Mucosa of descending colon (tissue), 3 donors: Measurements from ENCODE around the gene FAM174A. TPM values are rescaled to one million over a fixed set of nuclear protein-coding genes. Genes with fewer than 3 reads are reported as not detected.

Experiments
- ATAC-seq: fragments of 200-7000 bp; cut with Tn5 transposase; one replicate; pipeline ENCODE4 v1.9.1; 2020; ENCODE audit warnings: mild to moderate bottlenecking, moderate library complexity
- DNase-seq, 3 donors: peaks; one replicate each; pipeline ENCODE4 v3.0.0-alpha.2; 2020
- H3K36me3 ChIP-seq: fragments of 200-600 bp; one replicate; pipeline ENCODE4 v1.8.0; 2021; ENCODE audit warnings: low read depth, mild to moderate bottlenecking
- H3K4me1 ChIP-seq: fragments of 200-600 bp; one replicate; pipeline ENCODE4 v1.8.0; 2021; ENCODE audit warnings: low read depth, mild to moderate bottlenecking
- H3K4me3 ChIP-seq: fragments of 200-600 bp; one replicate; pipeline ENCODE4 v1.8.0; 2021; ENCODE audit warnings: mild to moderate bottlenecking
- H3K9me3 ChIP-seq: fragments of 200-600 bp; one replicate; pipeline ENCODE4 v1.8.0; 2021; ENCODE audit warnings: mild to moderate bottlenecking
- intact Hi-C, 2 donors: fragments of 100-400 bp; cut with DNase I in 1 of 2; cut with micrococcal nuclease in 1 of 2; formaldehyde crosslinking; loops; one replicate each; pipeline versions ENCODE4 v1.11.0 to v1.11.1; 2022; cut with DNase I, micrococcal nuclease
- total RNA-seq, 3 donors: library from RNA; stranded (reverse); fragmentation: NEBNext Ultra II Directional in 2 of 3; extraction: Animal tissue kit (Norgen Biotek cat#: 25700) in 2 of 3; gene quantifications; one replicate each; pipeline versions ENCODE4 v1.2.1 to v1.2.4, GENCODE V29; 2021 to 2023
- TF ChIP-seq, protein P1 (sequence below): fragments of 200-600 bp; IDR thresholded peaks from one replicate; pipeline ENCODE4 v1.8.0; 2022; ENCODE audit warnings: antibody characterized with exemption, mild to moderate bottlenecking
- donor health status: DM: no; HTN: no; CAD: no; lungs with moderate emphysema.
- donor health status: DM: no; HTN: no; CAD: no.
- donor health status: DM: no; HTN: yes; CAD: no.

The FAM174A gene
- total RNA-seq, 3 donors from 2014 or later = 14.0 to 15.7 (median 14.5) TPM

DNA sequence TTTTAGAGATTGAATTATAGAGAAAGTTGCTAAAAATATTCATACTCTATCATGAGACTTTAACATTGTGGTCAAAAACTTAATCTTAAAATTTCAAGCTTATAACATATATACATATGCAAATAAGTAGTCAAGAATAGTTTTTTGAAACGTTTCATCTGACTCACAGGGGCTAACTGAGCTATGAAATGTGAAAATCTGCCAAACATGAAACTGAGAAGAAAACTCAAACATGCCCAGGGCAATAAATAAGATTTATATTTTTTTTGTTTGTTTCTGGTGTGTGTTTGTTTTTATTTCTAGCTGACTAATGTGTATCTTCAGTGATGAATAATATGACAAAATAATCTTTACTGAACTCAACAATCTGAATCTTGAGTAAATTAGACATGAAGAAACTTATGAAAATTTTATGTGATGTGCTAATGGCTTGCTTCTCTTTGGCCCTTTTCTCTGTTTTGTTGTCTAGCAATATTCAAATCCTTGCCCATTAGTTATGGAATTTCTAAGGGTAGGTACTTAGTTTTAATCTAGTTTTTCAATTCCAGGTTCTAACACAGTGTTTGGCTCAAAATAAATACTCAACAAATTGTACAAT, 99.9 kb downstream of the FAM174A start:
- ATAC-seq = no peak
- TF ChIP-seq, protein P1, sequence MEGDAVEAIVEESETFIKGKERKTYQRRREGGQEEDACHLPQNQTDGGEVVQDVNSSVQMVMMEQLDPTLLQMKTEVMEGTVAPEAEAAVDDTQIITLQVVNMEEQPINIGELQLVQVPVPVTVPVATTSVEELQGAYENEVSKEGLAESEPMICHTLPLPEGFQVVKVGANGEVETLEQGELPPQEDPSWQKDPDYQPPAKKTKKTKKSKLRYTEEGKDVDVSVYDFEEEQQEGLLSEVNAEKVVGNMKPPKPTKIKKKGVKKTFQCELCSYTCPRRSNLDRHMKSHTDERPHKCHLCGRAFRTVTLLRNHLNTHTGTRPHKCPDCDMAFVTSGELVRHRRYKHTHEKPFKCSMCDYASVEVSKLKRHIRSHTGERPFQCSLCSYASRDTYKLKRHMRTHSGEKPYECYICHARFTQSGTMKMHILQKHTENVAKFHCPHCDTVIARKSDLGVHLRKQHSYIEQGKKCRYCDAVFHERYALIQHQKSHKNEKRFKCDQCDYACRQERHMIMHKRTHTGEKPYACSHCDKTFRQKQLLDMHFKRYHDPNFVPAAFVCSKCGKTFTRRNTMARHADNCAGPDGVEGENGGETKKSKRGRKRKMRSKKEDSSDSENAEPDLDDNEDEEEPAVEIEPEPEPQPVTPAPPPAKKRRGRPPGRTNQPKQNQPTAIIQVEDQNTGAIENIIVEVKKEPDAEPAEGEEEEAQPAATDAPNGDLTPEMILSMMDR = no peak
- DNase-seq = no peak
- Histone ChIP-seq H3K4me3 (no peak overlapping the region), H3K9me3 (no peaks in the 10 kb centered on the region), H3K4me1 (no peaks in the 10 kb centered on the region), H3K36me3 (no peaks in the 10 kb centered on the region)
- intact Hi-C loops = no loop called here
